ENCODE measurements around the gene PDCD1.

PDCD1 gene

DNA sequence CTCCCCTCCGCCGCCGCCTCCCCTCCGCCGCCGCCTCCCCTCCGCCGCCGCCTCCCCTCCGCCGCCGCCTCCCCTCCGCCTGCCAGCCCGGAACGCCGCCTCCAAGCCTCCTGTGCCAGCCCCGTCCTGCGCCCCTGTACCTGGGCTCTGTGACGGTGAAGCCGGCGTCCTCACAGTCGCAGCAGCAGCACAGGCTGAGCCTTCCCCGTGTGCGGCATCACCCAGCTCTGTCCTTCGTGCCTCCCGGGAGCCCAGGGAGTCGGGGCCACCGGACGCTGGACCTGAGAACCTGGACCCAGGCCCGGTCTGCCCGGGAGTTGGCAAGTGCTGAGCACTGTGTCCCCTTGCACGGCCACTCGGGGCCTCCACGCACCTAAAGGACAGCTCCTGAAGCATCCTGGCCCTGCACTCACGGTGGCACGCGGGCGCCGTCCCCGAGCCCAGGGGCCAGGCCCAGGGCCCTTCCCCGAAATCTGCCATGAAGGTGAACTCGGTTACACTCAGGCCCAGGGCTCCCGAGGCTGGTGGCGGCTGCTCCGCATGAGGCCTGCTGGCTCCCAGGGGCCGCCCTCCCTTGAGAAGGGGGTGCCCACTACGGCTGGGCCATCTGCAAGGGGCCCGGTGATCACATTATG, 43.8 kb upstream of the PDCD1 start:
- Histone ChIP-seq H3K4me1 (ENCODE audit: control insufficient read depth in 1 of 2, insufficient read depth in 2 of 2, low read length in 2 of 2) (no peaks in the 10 kb centered on the region), H3K4me3 (ENCODE audit: low read depth in 1 of 2, low read length in 2 of 2) (no peak overlapping the region), H3K9ac (ENCODE audit: low read depth in 1 of 2, low read length in 2 of 2) (no peak overlapping the region), H3K9me3 (ENCODE audit: control insufficient read depth in 1 of 2, low read length in 2 of 2) (no peaks in the 10 kb centered on the region), H3K27me3 (ENCODE audit: control insufficient read depth in 1 of 2, insufficient read depth in 2 of 2, low read length in 2 of 2) (no peaks in the 10 kb centered on the region), H3K27ac (ENCODE audit: low read depth, low read length) (no peak overlapping the region), H3K36me3 (ENCODE audit: control insufficient read depth in 1 of 2, insufficient read depth in 2 of 2, low read length in 2 of 2) (no peaks in the 10 kb centered on the region)

DNA sequence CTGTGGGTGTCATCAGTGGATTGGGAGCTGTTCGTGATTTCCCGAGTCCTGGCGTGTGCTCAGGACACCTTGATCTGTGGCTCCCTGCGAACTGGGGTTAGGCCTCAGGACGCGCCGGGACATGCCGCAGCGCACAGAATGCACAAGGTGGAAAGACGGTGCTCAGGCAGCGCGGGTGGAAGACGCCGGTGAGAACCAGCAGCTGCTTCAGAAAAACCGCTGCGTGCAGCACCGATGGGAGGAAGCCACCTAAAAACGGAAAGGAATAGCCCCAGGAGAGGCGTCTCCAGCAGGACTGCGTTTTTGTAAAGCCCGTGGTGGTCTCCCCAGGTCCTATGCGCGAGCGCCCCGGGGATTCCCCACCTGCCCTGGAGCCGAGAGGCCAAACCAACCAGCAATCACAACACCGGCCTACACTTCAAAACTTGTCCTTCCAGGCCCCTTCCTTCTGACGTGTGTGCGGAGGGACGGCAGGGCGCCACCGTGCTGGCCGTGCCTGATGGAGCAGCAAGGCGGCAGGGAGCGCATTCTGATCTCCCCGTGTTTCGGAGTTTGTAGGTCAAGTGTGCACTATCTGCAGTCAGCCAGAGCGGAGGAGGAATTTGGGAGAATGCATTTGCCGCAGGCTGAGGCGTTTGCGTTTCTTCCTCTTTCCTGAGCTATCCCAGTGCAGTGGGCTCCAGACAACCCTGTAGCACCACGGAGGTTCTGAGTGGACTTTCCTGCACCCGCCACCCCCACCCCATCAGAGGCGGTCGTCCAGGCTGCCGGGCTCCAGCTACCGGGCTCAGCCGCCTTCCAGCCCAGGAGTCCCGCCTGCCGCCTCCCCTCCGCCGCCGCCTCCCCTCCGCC, 43.0 kb upstream of the PDCD1 start:
- no peak overlapping the region for H3K27ac ChIP-seq (ENCODE audit: low read depth, low read length)
- H3K9ac ChIP-seq (ENCODE audit: low read depth in 1 of 2, low read length in 2 of 2) = no peak overlapping the region

DNA sequence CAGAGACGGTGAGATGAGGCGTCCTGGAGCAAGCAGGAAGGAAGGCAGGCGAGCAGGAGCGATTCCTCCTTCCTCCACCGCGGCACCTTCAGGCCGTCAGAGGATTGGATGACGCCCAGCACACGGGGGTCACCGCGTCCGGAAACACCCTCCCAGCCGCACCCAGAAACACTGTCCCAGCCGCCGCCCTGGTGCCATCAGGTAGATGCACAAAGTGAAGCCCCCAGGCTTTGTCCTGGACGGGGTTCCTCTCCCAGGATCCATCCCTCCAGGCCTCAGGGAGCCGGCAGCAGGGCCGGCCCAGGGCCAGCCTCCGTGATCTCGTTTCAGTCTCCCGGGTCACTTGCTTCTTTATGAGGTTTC, 42.3 kb upstream of the PDCD1 start:
- H3K9me3 ChIP-seq (ENCODE audit: control insufficient read depth in 1 of 2, low read length in 2 of 2) = no peaks in the 10 kb centered on the region
- no peak overlapping the region for H3K27ac ChIP-seq (ENCODE audit: low read depth, low read length)
- H3K36me3 ChIP-seq (ENCODE audit: control insufficient read depth in 1 of 2, insufficient read depth in 2 of 2, low read length in 2 of 2) = no peaks in the 10 kb centered on the region
- no peak overlapping the region for H3K4me3 ChIP-seq (ENCODE audit: low read depth in 1 of 2, low read length in 2 of 2)
- no peaks in the 10 kb centered on the region for H3K27me3 ChIP-seq (ENCODE audit: control insufficient read depth in 1 of 2, insufficient read depth in 2 of 2, low read length in 2 of 2)
- H3K4me1 ChIP-seq (ENCODE audit: control insufficient read depth in 1 of 2, insufficient read depth in 2 of 2, low read length in 2 of 2) = no peaks in the 10 kb centered on the region
- no peak overlapping the region for H3K9ac ChIP-seq (ENCODE audit: low read depth in 1 of 2, low read length in 2 of 2)

More for the DNA sequence above, 43.0 kb upstream of the PDCD1 start:
- Histone ChIP-seq H3K27me3 (ENCODE audit: control insufficient read depth in 1 of 2, insufficient read depth in 2 of 2, low read length in 2 of 2) (no peaks in the 10 kb centered on the region), H3K9me3 (ENCODE audit: control insufficient read depth in 1 of 2, low read length in 2 of 2) (no peaks in the 10 kb centered on the region), H3K4me3 (ENCODE audit: low read depth in 1 of 2, low read length in 2 of 2) (no peak overlapping the region), H3K4me1 (ENCODE audit: control insufficient read depth in 1 of 2, insufficient read depth in 2 of 2, low read length in 2 of 2) (no peaks in the 10 kb centered on the region), H3K36me3 (ENCODE audit: control insufficient read depth in 1 of 2, insufficient read depth in 2 of 2, low read length in 2 of 2) (no peaks in the 10 kb centered on the region)

DNA sequence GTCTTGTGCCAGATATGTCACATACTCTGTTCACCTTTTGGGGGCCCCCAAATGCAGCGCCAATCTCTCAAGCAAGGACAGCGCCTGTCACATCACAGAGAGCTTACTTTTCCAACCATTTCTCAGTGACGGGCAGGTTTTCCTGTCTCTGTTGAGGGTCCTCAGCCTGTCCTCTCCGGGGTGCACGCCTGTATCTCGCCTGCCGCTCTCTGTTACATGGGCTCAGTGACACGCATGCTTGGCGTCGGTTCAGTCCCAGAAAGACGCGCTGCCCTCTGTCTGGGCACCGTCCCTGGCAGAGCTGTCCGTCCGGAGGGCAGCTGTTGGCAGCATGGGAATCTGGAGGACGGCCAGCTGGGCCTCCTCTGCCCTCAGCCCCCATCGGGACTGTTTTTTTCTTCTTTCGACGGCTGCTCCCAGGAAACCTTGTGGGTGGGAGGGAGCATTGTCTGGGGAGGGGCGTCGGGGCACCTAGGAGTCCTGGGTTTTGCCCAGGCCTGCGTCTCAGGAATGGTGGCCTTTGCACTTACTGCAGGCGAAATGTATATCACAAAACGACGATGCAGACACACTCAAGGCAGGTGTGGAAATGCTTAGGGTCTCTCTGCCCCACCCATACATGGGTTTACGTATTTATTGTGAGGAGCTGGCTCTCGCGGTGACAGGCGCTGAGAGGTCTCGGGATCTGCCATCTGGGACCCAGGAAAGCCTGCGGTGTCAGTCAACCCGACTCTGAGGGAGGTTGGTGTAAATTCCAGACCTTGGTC, 41.7 kb upstream of the PDCD1 start:
- Histone ChIP-seq H3K9me3 (ENCODE audit: control insufficient read depth in 1 of 2, low read length in 2 of 2) (no peaks in the 10 kb centered on the region), H3K27ac (ENCODE audit: low read depth, low read length) (no peak overlapping the region), H3K4me3 (ENCODE audit: low read depth in 1 of 2, low read length in 2 of 2) (no peak overlapping the region), H3K27me3 (ENCODE audit: control insufficient read depth in 1 of 2, insufficient read depth in 2 of 2, low read length in 2 of 2) (no peaks in the 10 kb centered on the region), H3K36me3 (ENCODE audit: control insufficient read depth in 1 of 2, insufficient read depth in 2 of 2, low read length in 2 of 2) (no peaks in the 10 kb centered on the region), H3K4me1 (ENCODE audit: control insufficient read depth in 1 of 2, insufficient read depth in 2 of 2, low read length in 2 of 2) (no peaks in the 10 kb centered on the region), H3K9ac (ENCODE audit: low read depth in 1 of 2, low read length in 2 of 2) (no peak overlapping the region)

DNA sequence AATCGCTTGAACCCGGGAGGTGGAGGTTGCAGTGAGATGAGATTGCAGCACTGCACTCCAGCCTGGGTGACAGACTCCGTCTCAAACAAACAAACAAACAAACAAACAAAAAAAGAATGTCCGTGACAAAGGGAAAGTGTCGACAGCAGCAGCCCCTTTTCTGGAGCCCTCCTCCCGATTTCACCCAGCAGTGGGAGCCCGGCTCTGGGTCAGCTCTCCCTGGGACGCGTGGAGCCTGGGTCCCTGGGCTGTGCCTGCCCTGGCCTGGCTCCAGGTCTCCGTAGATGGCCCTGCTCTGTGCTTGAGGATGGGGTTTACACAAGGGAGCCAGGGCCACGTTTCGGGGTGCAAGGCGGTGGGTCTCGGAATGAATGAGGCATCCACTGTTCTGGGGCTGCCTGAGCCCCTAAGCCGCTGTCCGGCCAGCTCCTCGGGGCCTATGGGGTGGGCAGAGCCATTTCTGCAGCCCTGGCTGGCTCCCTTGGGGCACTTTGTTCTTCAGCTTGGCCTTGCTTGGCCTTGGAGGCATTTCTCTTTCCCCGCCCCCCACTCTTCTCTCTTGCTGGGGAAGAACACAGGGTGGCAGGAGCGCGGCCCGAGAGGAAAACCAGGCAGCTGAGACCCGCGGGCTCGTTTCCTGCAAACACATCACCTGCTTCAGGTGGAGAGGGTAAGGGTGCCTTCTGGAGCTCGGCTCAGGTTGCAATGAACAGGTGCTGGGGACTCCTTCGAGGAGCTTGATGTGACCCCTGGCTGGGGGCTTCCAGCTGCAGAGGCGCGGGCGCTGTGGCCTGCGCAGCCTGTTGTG, 40.0 kb upstream of the PDCD1 start:
- no peak overlapping the region for H3K4me3 ChIP-seq (ENCODE audit: low read depth in 1 of 2, low read length in 2 of 2)
- no peaks in the 10 kb centered on the region for H3K9me3 ChIP-seq (ENCODE audit: control insufficient read depth in 1 of 2, low read length in 2 of 2)
- H3K27me3 ChIP-seq (ENCODE audit: control insufficient read depth in 1 of 2, insufficient read depth in 2 of 2, low read length in 2 of 2) = no peaks in the 10 kb centered on the region
- no peaks in the 10 kb centered on the region for H3K36me3 ChIP-seq (ENCODE audit: control insufficient read depth in 1 of 2, insufficient read depth in 2 of 2, low read length in 2 of 2)
- H3K4me1 ChIP-seq (ENCODE audit: control insufficient read depth in 1 of 2, insufficient read depth in 2 of 2, low read length in 2 of 2) = no peaks in the 10 kb centered on the region
- no peak overlapping the region for H3K27ac ChIP-seq (ENCODE audit: low read depth, low read length)
- no peak overlapping the region for H3K9ac ChIP-seq (ENCODE audit: low read depth in 1 of 2, low read length in 2 of 2)

DNA sequence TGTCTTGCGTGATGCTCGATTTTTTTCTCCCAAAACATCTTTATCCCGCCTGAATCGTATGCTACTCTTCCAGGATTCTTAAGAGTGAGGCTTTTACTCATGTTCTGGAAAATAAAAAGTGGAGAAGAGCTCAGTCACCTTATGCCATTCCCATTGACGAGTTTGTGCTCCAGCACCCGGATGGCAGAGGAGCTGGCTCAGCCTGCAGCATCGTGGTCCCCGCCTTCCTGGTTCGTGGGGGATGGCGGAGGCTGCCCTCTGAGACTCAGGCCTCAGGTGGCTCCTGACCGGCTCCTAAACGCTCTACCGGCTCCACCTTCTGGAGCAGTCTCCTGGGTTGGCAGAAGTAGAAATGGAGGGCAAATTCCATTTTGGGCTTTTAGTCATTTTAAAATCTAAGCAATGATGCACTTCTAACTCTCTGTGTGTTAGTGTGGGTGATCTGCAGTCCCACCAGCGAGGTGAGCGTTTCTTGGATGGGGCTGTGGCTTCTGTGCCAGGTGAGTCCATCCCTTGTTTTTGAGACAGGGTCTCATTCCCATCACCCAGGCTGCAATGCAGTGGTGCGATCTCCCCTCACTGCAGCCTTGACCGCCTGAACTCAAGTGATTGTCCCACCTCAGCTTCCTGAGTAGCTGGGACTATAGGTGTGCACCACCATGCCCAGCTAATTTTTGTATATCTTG, 38.7 kb upstream of the PDCD1 start:
- H3K27ac ChIP-seq (ENCODE audit: low read depth, low read length) = no peak overlapping the region
- no peaks in the 10 kb centered on the region for H3K9me3 ChIP-seq (ENCODE audit: control insufficient read depth in 1 of 2, low read length in 2 of 2)
- no peaks in the 10 kb centered on the region for H3K4me1 ChIP-seq (ENCODE audit: control insufficient read depth in 1 of 2, insufficient read depth in 2 of 2, low read length in 2 of 2)
- no peaks in the 10 kb centered on the region for H3K36me3 ChIP-seq (ENCODE audit: control insufficient read depth in 1 of 2, insufficient read depth in 2 of 2, low read length in 2 of 2)
- H3K9ac ChIP-seq (ENCODE audit: low read depth in 1 of 2, low read length in 2 of 2) = no peak overlapping the region
- H3K27me3 ChIP-seq (ENCODE audit: control insufficient read depth in 1 of 2, insufficient read depth in 2 of 2, low read length in 2 of 2) = no peaks in the 10 kb centered on the region
- no peak overlapping the region for H3K4me3 ChIP-seq (ENCODE audit: low read depth in 1 of 2, low read length in 2 of 2)

DNA sequence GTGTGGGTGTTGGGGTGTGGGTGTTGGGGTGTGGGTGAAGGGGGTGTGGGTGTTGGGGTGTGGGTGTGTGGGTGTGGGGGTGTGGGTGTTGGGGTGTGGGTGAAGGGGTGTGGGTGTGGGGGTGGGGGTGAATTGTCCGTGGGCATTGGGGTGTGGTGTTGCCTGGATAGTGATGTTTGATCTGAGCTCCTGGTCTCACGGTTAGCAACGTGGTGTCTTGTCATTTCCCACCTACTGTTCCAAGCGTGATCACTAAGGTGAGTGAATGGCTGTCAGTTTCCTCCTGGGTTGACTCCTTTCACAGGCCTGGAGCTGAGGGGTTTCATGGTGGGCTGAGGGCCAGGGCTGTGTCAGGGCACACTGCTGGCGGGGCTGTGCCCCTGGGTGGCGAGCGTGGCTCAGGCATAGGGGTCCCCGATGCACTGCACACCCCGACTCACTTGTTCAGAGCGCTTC, 38.1 kb upstream of the PDCD1 start:
- H3K4me3 ChIP-seq (ENCODE audit: low read depth in 1 of 2, low read length in 2 of 2) = no peak overlapping the region
- no peaks in the 10 kb centered on the region for H3K27me3 ChIP-seq (ENCODE audit: control insufficient read depth in 1 of 2, insufficient read depth in 2 of 2, low read length in 2 of 2)
- no peak overlapping the region for H3K27ac ChIP-seq (ENCODE audit: low read depth, low read length)
- no peaks in the 10 kb centered on the region for H3K36me3 ChIP-seq (ENCODE audit: control insufficient read depth in 1 of 2, insufficient read depth in 2 of 2, low read length in 2 of 2)
- H3K9me3 ChIP-seq (ENCODE audit: control insufficient read depth in 1 of 2, low read length in 2 of 2) = no peaks in the 10 kb centered on the region
- H3K4me1 ChIP-seq (ENCODE audit: control insufficient read depth in 1 of 2, insufficient read depth in 2 of 2, low read length in 2 of 2) = no peaks in the 10 kb centered on the region
- no peak overlapping the region for H3K9ac ChIP-seq (ENCODE audit: low read depth in 1 of 2, low read length in 2 of 2)

DNA sequence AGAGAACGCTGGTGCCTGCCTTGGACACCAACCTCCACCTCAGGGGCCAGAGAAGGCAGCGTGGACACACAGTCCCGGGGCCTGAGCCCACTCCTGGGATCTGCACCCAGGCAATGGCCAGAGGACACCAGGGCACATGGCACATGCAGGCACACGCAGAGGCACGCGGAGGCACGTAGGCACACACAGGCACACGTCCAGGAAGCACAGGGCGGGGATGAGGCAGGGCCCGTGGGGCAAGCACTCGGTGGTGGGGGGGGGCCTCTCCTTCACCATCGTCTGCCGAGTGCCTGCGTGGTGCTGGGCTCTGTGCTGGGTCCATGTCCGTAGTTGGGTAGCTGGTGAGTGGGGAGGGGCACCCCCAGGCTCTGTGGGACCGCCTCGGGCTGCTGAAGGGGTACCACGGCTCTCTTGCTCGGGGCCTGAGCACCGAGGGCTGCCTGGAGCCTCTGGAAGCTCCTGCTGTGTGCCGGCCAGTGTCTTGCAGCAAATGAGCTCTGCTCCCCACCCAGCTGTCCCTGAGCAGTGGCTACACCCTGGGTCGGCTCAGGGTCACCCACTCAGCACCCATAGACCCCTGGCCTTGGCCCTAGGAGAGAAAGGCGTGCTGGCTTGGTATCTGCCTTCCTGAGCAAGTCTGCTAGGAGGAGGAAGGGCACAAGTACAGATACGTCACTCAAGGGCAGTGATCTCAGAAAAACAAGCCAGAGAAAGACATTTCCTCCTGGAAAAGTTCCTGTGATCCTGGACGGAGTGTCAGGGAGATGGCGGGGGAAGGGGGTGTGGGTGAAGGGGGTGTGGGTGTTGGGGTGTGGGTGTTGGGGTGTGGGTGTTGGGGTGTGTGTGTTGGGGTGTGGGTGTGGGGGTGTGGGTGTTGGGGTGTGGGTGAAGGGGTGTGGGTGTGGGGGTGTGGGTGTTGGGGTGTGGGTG, 37.3 kb upstream of the PDCD1 start:
- Histone ChIP-seq H3K27me3 (ENCODE audit: control insufficient read depth in 1 of 2, insufficient read depth in 2 of 2, low read length in 2 of 2) (no peaks in the 10 kb centered on the region), H3K9me3 (ENCODE audit: control insufficient read depth in 1 of 2, low read length in 2 of 2) (no peaks in the 10 kb centered on the region), H3K9ac (ENCODE audit: low read depth in 1 of 2, low read length in 2 of 2) (no peak overlapping the region), H3K4me1 (ENCODE audit: control insufficient read depth in 1 of 2, insufficient read depth in 2 of 2, low read length in 2 of 2) (no peaks in the 10 kb centered on the region), H3K27ac (ENCODE audit: low read depth, low read length) (no peak overlapping the region), H3K4me3 (ENCODE audit: low read depth in 1 of 2, low read length in 2 of 2) (no peak overlapping the region), H3K36me3 (ENCODE audit: control insufficient read depth in 1 of 2, insufficient read depth in 2 of 2, low read length in 2 of 2) (no peaks in the 10 kb centered on the region)

DNA sequence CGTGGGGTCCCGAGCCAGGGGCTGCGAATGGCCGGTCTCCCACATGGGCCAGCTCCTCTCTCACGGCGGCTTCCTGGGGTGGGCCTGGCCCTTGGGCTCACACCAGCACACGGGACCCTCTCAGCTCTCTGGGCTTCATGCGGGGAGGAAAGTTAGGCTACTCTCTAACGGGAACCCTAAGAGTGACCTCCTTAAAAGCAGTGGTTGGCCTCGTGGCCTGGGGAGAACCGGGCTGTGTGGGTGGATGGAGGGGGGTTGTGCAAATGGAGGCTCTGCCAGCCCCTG, 36.7 kb upstream of the PDCD1 start:
- no peak overlapping the region for H3K4me3 ChIP-seq (ENCODE audit: low read depth in 1 of 2, low read length in 2 of 2)
- no peaks in the 10 kb centered on the region for H3K36me3 ChIP-seq (ENCODE audit: control insufficient read depth in 1 of 2, insufficient read depth in 2 of 2, low read length in 2 of 2)
- no peak overlapping the region for H3K9ac ChIP-seq (ENCODE audit: low read depth in 1 of 2, low read length in 2 of 2)
- H3K27me3 ChIP-seq (ENCODE audit: control insufficient read depth in 1 of 2, insufficient read depth in 2 of 2, low read length in 2 of 2) = no peaks in the 10 kb centered on the region
- H3K27ac ChIP-seq (ENCODE audit: low read depth, low read length) = no peak overlapping the region
- H3K4me1 ChIP-seq (ENCODE audit: control insufficient read depth in 1 of 2, insufficient read depth in 2 of 2, low read length in 2 of 2) = no peaks in the 10 kb centered on the region
- H3K9me3 ChIP-seq (ENCODE audit: control insufficient read depth in 1 of 2, low read length in 2 of 2) = no peaks in the 10 kb centered on the region
